Panc1 (cell line): ENCODE data around the gene TSC22D4.

Source experiments
- POLR2AphosphoS5 ChIP-seq: IDR thresholded peaks from 2 replicates; pipeline ENCODE4 v1.6.1; 2012; ENCODE audit warnings: mild to moderate bottlenecking, low read depth, low read length, moderate library complexity
- REST ChIP-seq, 2 experiments: IDR thresholded peaks; 2 replicates each; pipeline ENCODE4 v1.6.1; 2011 to 2012; ENCODE audit warnings: low read depth in 2 of 2, control low read depth in 1 of 2, low read length in 1 of 2, mild to moderate bottlenecking in 1 of 2, moderate library complexity in 1 of 2; ENCODE audit not compliant: insufficient read depth in 1 of 2
- TF ChIP-seq, protein P1 (sequence below): fragments of 450-650 bp; IDR thresholded peaks from 2 replicates; pipeline ENCODE4 v1.5.1; 2017; ENCODE audit warnings: mild to moderate bottlenecking

GRCh38 chr7:100493476-100494264 lies 14.7 kb upstream of the TSC22D4 start:
- TF ChIP-seq REST (IDR thresholded peaks at IDR 0.05; ENCODE audit: insufficient read depth in 1 of 2, low read depth in 2 of 2, low read length in 1 of 2) (no peak), POLR2AphosphoS5 (no peak)
- TF ChIP-seq, protein P1, sequence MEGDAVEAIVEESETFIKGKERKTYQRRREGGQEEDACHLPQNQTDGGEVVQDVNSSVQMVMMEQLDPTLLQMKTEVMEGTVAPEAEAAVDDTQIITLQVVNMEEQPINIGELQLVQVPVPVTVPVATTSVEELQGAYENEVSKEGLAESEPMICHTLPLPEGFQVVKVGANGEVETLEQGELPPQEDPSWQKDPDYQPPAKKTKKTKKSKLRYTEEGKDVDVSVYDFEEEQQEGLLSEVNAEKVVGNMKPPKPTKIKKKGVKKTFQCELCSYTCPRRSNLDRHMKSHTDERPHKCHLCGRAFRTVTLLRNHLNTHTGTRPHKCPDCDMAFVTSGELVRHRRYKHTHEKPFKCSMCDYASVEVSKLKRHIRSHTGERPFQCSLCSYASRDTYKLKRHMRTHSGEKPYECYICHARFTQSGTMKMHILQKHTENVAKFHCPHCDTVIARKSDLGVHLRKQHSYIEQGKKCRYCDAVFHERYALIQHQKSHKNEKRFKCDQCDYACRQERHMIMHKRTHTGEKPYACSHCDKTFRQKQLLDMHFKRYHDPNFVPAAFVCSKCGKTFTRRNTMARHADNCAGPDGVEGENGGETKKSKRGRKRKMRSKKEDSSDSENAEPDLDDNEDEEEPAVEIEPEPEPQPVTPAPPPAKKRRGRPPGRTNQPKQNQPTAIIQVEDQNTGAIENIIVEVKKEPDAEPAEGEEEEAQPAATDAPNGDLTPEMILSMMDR, result no peak
